Aorta (tissue), 5 donors: ENCODE data around the gene XPO4. TPM values are rescaled to one million over a fixed set of nuclear protein-coding genes. Genes with fewer than 3 reads are reported as not detected.
"Not testable (repeated sequence)": the region's sequence is repeated elsewhere in the genome, so short reads cannot be mapped to it uniquely, and the experiment has no call there.

Source experiments
- ATAC-seq: fragments of 200-7000 bp; cut with Tn5 transposase; one replicate; pipeline ENCODE4 v1.9.1; 2022; ENCODE audit warnings: moderate library complexity; ENCODE audit not compliant: low FRiP score
- DNase-seq, 2 donors: peaks; one replicate each; pipeline ENCODE4 v3.0.0-alpha.2; 2020
- H3K27ac ChIP-seq, 2 donors: one replicate each; pipeline ENCODE4 v1.5.1; 2013; ENCODE audit warnings: low read length in 2 of 2, mild to moderate bottlenecking in 2 of 2, moderate library complexity in 2 of 2, control low read depth in 1 of 2, inconsistent platforms in 1 of 2, low read depth in 1 of 2
- H3K27me3 ChIP-seq, 2 donors: one replicate each; pipeline ENCODE4 v1.6.1; 2013; ENCODE audit warnings: control low read depth in 1 of 2, low read length in 1 of 2, mild to moderate bottlenecking in 1 of 2, moderate library complexity in 1 of 2; ENCODE audit not compliant: insufficient read depth in 2 of 2, control insufficient read depth in 1 of 2
- H3K36me3 ChIP-seq, 2 donors: one replicate each; pipeline ENCODE4 v1.6.1; 2013; ENCODE audit warnings: control low read depth in 1 of 2, low read length in 1 of 2, mild to moderate bottlenecking in 1 of 2; ENCODE audit not compliant: insufficient read depth in 2 of 2, control insufficient read depth in 1 of 2
- H3K4me1 ChIP-seq, 2 donors: one replicate each; pipeline ENCODE4 v1.6.1; 2013; ENCODE audit warnings: low read length in 2 of 2, control low read depth in 1 of 2, mild to moderate bottlenecking in 1 of 2, moderate library complexity in 1 of 2; ENCODE audit not compliant: insufficient read depth in 2 of 2, control insufficient read depth in 1 of 2
- H3K4me3 ChIP-seq, 2 donors: one replicate each; pipeline ENCODE4 v1.5.1; 2013; ENCODE audit warnings: low read length in 2 of 2, control low read depth in 1 of 2, mild to moderate bottlenecking in 1 of 2
- H3K9me3 ChIP-seq: one replicate; pipeline ENCODE4 v1.6.1; 2013; ENCODE audit warnings: mild to moderate bottlenecking, low read length; ENCODE audit not compliant: control insufficient read depth
- WGBS, 2 donors: extraction: QIAGEN DNeasy Blood & Tissue Kit; methylation state at CpG; one replicate each; pipeline ENCODE4 v1.1.7; 2013; 5-methylcytosine and 5-hydroxymethylcytosine counted together
- intact Hi-C, 2 donors: fragments of 100-400 bp; cut with DNase I; formaldehyde crosslinking; loops; one replicate each; pipeline versions ENCODE4 v1.14.2 to v1.15.0; 2022
- polyA plus RNA-seq, 2 donors: library from polyadenylated mRNA; stranded (reverse); fragments of 200-250 nt; gene quantifications; one replicate each; pipeline ENCODE4 v1.2.3, GENCODE V29; 2013
- total RNA-seq, 2 donors: library from RNA; stranded (reverse); fragmentation: NEBNext Ultra II Directional; extraction: Animal tissue kit (Norgen Biotek cat#: 25700); gene quantifications; one replicate each; pipeline ENCODE4 v1.2.1, GENCODE V29; 2021
- donor health status: healthy with polysubstance abuse.
- donor health status: Bipolar disorder and iron deficiency.
- donor health status: DM: no; HTN: no; CAD: no.
- donor health status: DM: no; HTN: no; CAD: no.
- donor health status: DM: yes; HTN: yes; CAD: no.

Gene XPO4
- total and polyA plus RNA-seq, 4 donors: 0.88 to 14.8 (median 7.7) TPM

DNA sequence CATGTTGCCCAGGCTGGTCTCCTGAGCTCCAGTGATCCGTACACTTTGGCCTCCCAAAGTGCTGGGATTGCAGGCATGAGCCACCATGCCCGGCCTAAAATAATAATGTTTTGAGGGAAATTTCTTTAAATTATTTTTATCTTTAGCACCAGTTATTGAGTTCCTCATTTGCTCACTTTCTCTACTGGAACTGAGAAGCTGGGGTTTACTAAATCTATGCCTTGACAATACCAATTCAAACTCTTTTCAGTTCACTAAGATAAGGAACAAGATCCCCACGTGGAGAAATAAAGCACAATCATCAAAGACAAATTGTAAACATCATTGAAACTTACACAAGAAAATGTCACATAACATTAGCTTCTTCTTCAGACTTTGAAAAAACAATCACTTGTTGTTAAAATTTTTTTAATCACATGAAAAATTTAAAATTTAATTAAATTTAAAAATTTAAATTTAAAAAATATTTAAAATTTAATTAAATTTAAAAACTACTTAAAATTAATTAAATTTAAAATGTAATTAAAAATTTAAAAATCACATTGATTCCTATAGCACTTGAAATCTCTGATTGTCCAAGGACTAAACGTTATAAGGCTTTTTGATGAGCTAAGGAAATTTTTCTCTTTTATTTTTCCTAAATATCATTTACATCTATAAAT lies 25.2 kb upstream of the XPO4 start:
- Histone ChIP-seq H3K27ac (no peak overlapping the region), H3K4me3 (no peak overlapping the region), H3K27me3 (no peaks in the 10 kb centered on the region), H3K9me3 (no peaks in the 10 kb centered on the region), H3K4me1 (no peaks in the 10 kb centered on the region), H3K36me3 (no peaks in the 10 kb centered on the region)
- intact Hi-C loops: loop anchor here in 1 of 2 donors (5.0 kb wide), 1 partner anchor 430 kb away; no protein-coding TSS in a partner anchor
- DNase-seq (no peak), ATAC-seq (no peak)
- 67 to 74% methylated on average over 4 of the region's 4 CpGs for WGBS, 2 donors

DNA sequence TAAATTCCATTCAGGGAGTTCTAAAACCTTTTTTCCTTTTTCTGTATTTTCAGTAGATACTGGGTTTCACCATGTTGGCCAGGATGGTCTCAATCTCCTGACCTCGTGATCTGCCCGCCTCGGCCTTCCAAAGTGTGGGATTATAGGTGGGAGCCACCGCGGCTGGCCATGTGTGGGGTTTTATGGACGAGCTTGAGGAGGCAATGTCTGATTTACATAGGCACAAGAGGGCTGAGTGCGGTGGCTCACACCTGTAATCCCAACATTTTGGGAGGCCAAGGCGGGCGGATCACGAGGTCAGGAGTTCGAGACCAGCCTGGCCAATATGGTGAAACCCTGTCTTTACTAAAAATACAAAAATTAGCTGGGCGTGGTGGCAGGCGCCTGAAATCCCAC lies 22.8 kb upstream of the XPO4 start:
- 70 to 78% methylated on average over 10 to 13 of the region's 13 CpGs for WGBS, 2 donors
- not testable (repeated sequence) for H3K36me3 ChIP-seq, H3K4me3 ChIP-seq, ATAC-seq, H3K4me1 ChIP-seq, H3K9me3 ChIP-seq, DNase-seq, H3K27ac ChIP-seq, H3K27me3 ChIP-seq
- intact Hi-C loops: loop anchor here (2.0 to 5.0 kb wide), 3 partner anchors 213 to 431 kb away; no protein-coding TSS in a partner anchor

DNA sequence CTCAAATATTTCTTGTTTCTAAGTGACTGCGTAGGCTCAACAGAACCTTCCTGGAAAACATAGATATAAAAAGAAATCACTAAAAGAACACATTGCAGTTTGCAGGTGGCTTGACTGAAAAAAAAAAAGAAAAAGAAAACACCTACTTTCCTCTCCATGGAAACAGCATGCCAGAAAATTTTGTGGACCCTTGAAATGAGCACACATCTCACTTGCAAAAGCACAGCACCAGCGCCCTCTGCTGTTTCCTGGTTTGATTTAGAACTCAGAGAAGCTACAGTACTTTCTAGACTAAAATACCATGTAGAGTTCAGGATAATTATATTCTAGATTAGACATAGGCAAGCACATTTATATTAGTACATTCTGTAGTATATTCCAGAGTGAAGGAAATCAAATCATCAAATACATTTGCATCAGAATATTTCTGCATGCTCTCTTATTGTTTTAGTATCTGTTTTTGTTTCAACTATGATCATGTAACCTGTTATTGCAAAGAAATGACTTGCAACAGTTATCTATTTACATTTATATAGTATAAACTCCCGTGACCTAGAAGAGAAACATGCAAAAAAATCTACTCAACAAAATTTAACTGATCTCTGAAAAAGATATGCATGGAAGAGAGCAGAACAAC lies 22.3 kb upstream of the XPO4 start:
- intact Hi-C loops: loop anchor here (2.0 to 5.0 kb wide), 4 partner anchors 212 to 430 kb away; no protein-coding TSS in a partner anchor
- DNase-seq (peak; percentile 83 to 86), ATAC-seq (no peak)
- no peak overlapping the region for H3K4me3 ChIP-seq
- no peaks in the 10 kb centered on the region for H3K4me1 ChIP-seq
- H3K27me3 ChIP-seq: no peaks in the 10 kb centered on the region
- no peaks in the 10 kb centered on the region for H3K9me3 ChIP-seq
- H3K27ac ChIP-seq: no peak overlapping the region
- 23 to 24% methylated on average over 3 of the region's 3 CpGs for WGBS, 2 donors
- H3K36me3 ChIP-seq: no peaks in the 10 kb centered on the region

DNA sequence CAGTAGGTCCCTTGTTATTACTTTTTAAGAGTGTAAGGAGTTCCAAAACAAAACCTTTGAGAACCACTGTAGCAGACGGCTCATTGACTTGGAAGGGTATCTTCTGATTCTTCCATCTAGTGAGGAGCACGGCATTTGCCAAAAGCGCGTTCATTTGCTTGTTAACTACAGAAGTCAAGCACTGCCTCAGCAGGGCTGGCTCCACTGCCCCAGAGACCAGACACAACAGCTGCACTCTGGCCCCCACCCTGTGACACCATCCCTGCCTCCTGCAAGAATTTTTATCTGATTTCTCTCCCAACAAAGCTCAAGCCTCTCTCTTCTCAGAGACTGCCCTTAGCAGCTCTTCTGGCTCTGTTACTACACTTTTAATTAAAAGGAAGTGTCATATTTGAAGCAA lies 20.7 kb upstream of the XPO4 start:
- no peaks in the 10 kb centered on the region for H3K27me3 ChIP-seq
- ATAC-seq (no peak), DNase-seq (no peak)
- intact Hi-C loops: loop anchor here in 1 of 2 donors (5.0 kb wide), 1 partner anchor 216 kb away; no protein-coding TSS in a partner anchor
- 77 to 80% methylated on average over 4 of the region's 4 CpGs for WGBS, 2 donors
- H3K4me1 ChIP-seq: no peaks in the 10 kb centered on the region
- H3K9me3 ChIP-seq: no peaks in the 10 kb centered on the region
- H3K27ac ChIP-seq: no peak overlapping the region
- no peaks in the 10 kb centered on the region for H3K36me3 ChIP-seq
- no peak overlapping the region for H3K4me3 ChIP-seq

DNA sequence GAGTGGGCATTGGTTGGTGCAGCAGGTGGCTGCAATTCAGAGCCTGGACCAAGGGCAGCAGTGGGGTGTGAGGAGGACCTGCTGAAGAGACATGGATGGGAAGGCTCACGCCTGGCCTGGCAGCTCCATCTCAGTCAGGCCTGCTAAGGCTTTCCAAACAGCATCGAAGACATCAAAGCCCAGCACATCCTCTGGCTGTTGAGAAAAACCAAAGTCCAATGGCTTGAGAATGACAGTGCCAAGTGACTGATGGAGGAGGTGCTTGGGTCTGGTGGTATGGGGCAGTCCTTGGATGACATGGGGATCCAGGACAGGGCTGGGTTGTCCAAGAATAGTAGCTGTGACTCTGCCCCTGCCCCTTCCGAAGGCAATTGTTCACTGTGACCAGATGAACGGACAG lies 19.0 kb upstream of the XPO4 start:
- Histone ChIP-seq H3K4me1 (no peaks in the 10 kb centered on the region), H3K4me3 (no peak overlapping the region), H3K27ac (no peak overlapping the region), H3K36me3 (no peaks in the 10 kb centered on the region), H3K27me3 (no peaks in the 10 kb centered on the region), H3K9me3 (no peaks in the 10 kb centered on the region)
- ATAC-seq (no peak), DNase-seq (no peak)
- WGBS, 2 donors: 82 to 93% methylated on average over 4 of the region's 4 CpGs
- intact Hi-C loops: loop anchor here in 1 of 2 donors (5.0 kb wide), 1 partner anchor 214 kb away; no protein-coding TSS in a partner anchor

DNA sequence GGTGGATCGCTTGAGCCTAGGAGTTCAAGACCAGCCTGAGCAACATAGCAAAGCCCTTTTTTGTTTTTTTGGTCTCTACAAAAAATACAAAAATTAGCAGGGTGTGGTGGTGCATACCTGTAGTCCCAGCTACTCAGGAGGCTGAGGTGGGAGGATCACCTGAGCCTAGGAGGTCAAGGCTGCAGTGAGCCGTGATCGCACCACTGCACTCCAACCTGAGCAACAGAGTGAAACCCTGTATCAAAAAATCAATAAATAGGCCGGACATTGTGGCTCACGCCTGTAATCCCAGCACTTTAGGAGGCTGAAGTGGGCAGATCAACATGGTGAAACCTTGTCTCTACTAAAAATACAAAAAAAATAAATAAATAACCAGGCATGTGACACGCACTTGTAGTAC lies 13.1 kb upstream of the XPO4 start:
- DNase-seq, intact Hi-C loops, H3K9me3 ChIP-seq, ATAC-seq, H3K36me3 ChIP-seq, H3K4me1 ChIP-seq, H3K27ac ChIP-seq, H3K4me3 ChIP-seq, H3K27me3 ChIP-seq: not testable (repeated sequence)
- 92 to 93% methylated on average over 6 of the region's 6 CpGs for WGBS, 2 donors

DNA sequence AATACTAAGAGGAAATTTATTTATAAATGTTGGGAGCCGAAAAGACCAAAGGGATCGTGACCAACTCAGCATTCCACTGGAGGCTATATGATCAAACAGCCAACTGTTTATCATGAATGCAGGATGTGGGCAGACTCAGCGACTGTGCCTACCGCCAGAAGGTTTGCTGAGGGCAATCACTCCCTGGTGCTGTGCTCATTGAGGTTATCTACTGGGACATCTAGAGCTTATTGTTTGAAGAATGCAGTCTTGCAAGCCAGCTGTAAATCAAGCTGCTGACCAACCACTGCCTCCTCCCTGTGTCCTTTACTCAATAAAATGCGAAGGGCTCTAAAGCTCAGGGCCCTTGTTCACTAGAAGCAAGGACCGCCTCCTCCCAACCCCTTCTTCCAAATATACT lies 8.5 kb upstream of the XPO4 start:
- Histone ChIP-seq H3K27ac (no peak overlapping the region), H3K4me1 (no peaks in the 10 kb centered on the region), H3K36me3 (no peaks in the 10 kb centered on the region), H3K4me3 (no peak overlapping the region), H3K9me3 (no peaks in the 10 kb centered on the region), H3K27me3 (no peaks in the 10 kb centered on the region)
- DNase-seq (no peak), ATAC-seq (no peak)
- intact Hi-C loops: loop anchor here in 1 of 2 donors (5.0 kb wide), 1 partner anchor 724 kb away; no protein-coding TSS in a partner anchor
- 90 to 93% methylated on average over 6 of the region's 6 CpGs for WGBS, 2 donors

DNA sequence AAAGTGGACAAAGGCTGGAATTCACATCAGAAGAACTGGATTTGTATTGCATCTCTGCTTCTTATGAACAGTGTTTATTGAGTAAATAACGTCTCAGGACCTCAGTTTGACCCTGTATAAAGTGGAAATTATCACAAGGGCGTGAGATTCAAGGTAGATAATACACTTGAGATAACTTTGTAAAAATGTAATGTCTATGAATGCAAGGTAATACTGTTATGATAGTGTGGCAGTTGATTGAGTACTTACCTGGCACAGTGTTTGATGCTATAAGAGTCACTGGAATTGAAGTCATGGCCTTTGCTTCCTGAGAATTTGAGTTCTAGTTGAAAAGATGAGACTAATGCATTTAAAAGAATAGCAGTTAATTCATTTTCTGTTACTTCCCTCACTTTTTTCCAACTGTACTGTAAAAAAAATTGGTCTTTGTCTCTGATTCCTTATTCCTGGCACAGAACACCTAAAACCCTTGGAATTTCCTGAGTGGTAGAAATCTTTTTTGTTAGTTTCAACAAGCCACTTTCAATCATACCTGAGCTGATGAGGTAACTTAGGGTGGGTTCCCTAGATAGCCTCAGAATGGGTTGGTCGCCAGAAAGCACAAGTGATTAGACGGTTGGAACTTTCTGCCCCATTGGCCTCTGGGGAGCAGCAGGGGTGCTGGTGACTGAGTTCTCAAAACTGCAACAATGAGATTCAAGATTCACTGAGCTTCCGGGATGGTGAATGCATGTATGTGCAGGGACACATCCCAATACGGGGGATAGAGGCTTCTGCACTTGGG lies 6.4 kb upstream of the XPO4 start:
- Histone ChIP-seq H3K36me3 (no peaks in the 10 kb centered on the region), H3K27me3 (no peaks in the 10 kb centered on the region), H3K9me3 (no peaks in the 10 kb centered on the region), H3K4me3 (no peak overlapping the region), H3K27ac (no peak overlapping the region), H3K4me1 (no peaks in the 10 kb centered on the region)
- DNase-seq (no peak), ATAC-seq (no peak)
- WGBS, 2 donors: 56 to 62% methylated on average over 6 of the region's 6 CpGs
- intact Hi-C loops: loop anchor here in 1 of 2 donors (10.0 kb wide), 1 partner anchor 204 kb away; the partner anchor contains the start of gene IL17D
